ENCODE measurements around the gene MUSK.

The MUSK gene

GRCh38 chr9:110812886-110813285 lies 144.3 kb downstream of the MUSK start:
- H3K27me3 ChIP-seq (ENCODE audit: insufficient read depth, low read depth): no peaks in the 10 kb centered on the region
- no peak overlapping the region for H3K9ac ChIP-seq
- TF ChIP-seq CTCF (conservative IDR thresholded peaks at IDR 0.05; ENCODE audit: low read depth, low read length): no peak
- no peak overlapping the region for H2AFZ ChIP-seq (ENCODE audit: low read depth)
- H3K36me3 ChIP-seq (ENCODE audit: insufficient read depth): no peaks in the 10 kb centered on the region
- no peak overlapping the region for H3K4me2 ChIP-seq
- H3K4me1 ChIP-seq (ENCODE audit: low read depth, poor library complexity, severe bottlenecking): peaks cover 25% of the 10 kb centered on the region
- H3K79me2 ChIP-seq (ENCODE audit: insufficient read depth, low read depth): no peaks in the 10 kb centered on the region
- H3K27ac ChIP-seq: no peak overlapping the region
- H3K4me3 ChIP-seq (IDR thresholded peaks at IDR 0.05; ENCODE audit: insufficient read depth, low read depth, low read length): no peak overlapping the region
- H4K20me1 ChIP-seq (ENCODE audit: insufficient read depth): no peaks in the 10 kb centered on the region

GRCh38 chr9:110814159-110814558 lies 145.6 kb downstream of the MUSK start:
- Histone ChIP-seq H3K36me3 (ENCODE audit: insufficient read depth) (no peaks in the 10 kb centered on the region), H3K9ac (no peak overlapping the region), H3K4me1 (ENCODE audit: low read depth, poor library complexity, severe bottlenecking) (peaks cover 15% of the 10 kb centered on the region), H4K20me1 (ENCODE audit: insufficient read depth) (no peaks in the 10 kb centered on the region), H3K27ac (no peak overlapping the region), H2AFZ (ENCODE audit: low read depth) (no peak overlapping the region), H3K27me3 (ENCODE audit: insufficient read depth, low read depth) (no peaks in the 10 kb centered on the region), H3K79me2 (ENCODE audit: insufficient read depth, low read depth) (no peaks in the 10 kb centered on the region), H3K4me3 (IDR thresholded peaks at IDR 0.05; ENCODE audit: insufficient read depth, low read depth, low read length) (no peak overlapping the region), H3K4me2 (no peak overlapping the region)
- no peak for TF ChIP-seq CTCF (conservative IDR thresholded peaks at IDR 0.05; ENCODE audit: low read depth, low read length)

- Histone ChIP-seq H3K4me1 (ENCODE audit: low read depth, poor library complexity, severe bottlenecking) (peaks cover 3% of the 10 kb centered on the region), H3K79me2 (ENCODE audit: insufficient read depth, low read depth) (no peaks in the 10 kb centered on the region), H2AFZ (ENCODE audit: low read depth) (no peak overlapping the region), H4K20me1 (ENCODE audit: insufficient read depth) (no peaks in the 10 kb centered on the region), H3K4me3 (IDR thresholded peaks at IDR 0.05; ENCODE audit: insufficient read depth, low read depth, low read length) (no peak overlapping the region), H3K27me3 (ENCODE audit: insufficient read depth, low read depth) (no peaks in the 10 kb centered on the region), H3K36me3 (ENCODE audit: insufficient read depth) (no peaks in the 10 kb centered on the region), H3K4me2 (no peak overlapping the region), H3K27ac (no peak overlapping the region), H3K9ac (no peak overlapping the region)
- no peak for TF ChIP-seq CTCF (conservative IDR thresholded peaks at IDR 0.05; ENCODE audit: low read depth, low read length)
Observed at GRCh38 chr9:110815361-110815760, 146.8 kb downstream of the MUSK start.

- no peak overlapping the region for H3K4me2 ChIP-seq
- TF ChIP-seq CTCF (conservative IDR thresholded peaks at IDR 0.05; ENCODE audit: low read depth, low read length): no peak
- no peak overlapping the region for H3K9ac ChIP-seq
- no peaks in the 10 kb centered on the region for H3K36me3 ChIP-seq (ENCODE audit: insufficient read depth)
- H3K27me3 ChIP-seq (ENCODE audit: insufficient read depth, low read depth): no peaks in the 10 kb centered on the region
- no peaks in the 10 kb centered on the region for H4K20me1 ChIP-seq (ENCODE audit: insufficient read depth)
- H3K4me1 ChIP-seq (ENCODE audit: low read depth, poor library complexity, severe bottlenecking): no peaks in the 10 kb centered on the region
- no peaks in the 10 kb centered on the region for H3K79me2 ChIP-seq (ENCODE audit: insufficient read depth, low read depth)
- no peak overlapping the region for H3K4me3 ChIP-seq (IDR thresholded peaks at IDR 0.05; ENCODE audit: insufficient read depth, low read depth, low read length)
- no peak overlapping the region for H2AFZ ChIP-seq (ENCODE audit: low read depth)
- no peak overlapping the region for H3K27ac ChIP-seq
Observed at GRCh38 chr9:110820381-110820780, 151.8 kb downstream of the MUSK start.
